HG03196 (cell line): ENCODE measurements around the gene KCNG2.

ENCODE experiments used
- ATAC-seq: cut with Tn5 transposase; IDR thresholded peaks from one replicate; pipeline ENCODE4 v1.9.1; 2021; ENCODE audit not compliant: unreplicated experiment

The KCNG2 gene

DNA sequence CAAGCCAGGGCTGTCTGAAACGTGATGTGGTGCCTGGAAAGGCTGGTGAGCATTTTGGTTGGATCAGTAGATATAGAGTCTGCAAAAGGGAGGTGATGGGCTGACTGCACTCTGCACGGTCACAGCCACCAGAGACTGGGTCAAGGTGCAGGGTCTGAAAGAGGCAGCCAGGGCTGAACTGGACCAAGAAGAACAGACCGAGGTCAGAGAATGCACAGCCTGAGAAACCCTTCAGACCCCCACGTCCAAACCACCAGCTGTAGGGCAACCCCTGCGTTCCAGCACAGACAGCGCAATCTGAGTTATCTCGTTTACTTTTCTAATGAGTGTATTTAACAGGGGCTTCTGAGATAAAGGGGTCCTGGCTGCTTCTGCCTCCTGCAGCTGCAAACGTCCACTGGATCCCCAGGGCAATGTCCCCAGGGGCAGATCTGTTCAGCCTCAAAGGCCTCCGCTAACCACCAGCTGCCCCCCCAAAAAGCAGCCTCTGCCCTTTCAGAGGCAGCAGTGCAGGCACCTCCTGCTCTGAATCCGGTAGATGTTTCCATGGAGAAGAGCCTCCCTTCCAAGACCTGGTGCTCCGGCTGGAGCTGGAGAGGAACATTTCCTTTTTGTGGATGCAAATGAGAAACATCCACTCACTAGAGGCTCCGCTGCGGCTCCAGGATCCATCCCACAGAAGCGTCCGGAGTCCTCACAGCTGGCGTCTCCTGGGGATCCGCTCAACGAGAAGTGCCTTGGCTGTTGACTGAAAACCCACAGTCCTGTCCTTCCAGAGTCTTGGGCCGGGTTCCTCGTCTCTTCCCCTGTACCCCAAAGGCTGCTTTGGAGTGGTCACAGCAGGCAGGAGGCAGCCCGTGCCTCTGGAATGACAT lies 970 bp upstream of the KCNG2 start:
- ATAC-seq: no peak

DNA sequence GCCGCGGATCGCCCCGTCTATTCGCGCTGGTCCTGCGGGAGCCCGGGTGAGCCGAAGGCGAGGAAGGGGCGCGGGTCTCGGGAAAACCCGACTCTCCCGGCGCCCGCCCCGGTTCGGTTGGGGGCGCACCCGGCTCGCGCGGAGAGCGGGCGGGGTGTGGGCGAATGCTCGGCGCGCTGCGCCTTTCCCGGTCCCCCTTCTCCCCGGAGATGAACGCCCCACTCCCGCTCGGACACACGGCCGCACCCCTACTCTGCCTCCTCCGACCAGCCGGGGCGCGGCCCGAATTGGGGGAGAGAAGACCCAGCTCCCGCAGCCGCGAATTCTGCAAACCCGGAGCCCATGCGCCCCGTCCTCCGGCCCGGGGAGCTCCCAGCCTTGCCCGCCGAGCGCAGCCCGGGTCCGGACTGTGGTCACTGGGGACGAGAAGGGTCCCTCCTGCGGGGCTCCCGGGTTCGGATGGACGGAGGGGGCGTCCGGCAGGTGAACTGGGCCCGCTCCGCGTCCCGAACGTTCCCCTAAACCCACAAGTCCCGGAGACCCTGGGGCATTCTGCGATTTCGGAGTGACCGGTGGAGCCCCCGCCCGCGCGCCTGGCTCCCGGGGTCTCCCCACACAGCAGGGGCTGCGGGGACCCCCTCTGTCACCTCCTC lies 734 bp downstream of the KCNG2 start:
- ATAC-seq: no peak

DNA sequence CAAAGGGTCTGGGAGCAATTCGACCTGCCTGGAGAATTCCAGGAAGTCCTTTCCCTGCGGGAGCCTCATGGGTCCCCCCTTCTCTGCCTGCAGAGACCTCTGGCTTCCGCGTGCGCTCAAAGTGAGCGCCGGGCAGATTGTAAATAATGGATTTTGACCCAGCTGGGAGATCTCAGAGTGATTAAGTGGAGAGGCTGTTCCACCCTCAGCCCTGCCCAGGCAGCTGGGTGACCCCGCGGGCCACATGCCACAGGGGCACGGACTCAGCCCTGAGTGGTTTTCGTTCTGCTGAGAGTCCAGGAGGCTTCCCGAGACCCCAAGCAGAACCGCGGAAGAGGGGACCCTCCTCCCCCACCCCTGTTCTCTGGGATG lies 1.2 kb downstream of the KCNG2 start:
- no peak for ATAC-seq

DNA sequence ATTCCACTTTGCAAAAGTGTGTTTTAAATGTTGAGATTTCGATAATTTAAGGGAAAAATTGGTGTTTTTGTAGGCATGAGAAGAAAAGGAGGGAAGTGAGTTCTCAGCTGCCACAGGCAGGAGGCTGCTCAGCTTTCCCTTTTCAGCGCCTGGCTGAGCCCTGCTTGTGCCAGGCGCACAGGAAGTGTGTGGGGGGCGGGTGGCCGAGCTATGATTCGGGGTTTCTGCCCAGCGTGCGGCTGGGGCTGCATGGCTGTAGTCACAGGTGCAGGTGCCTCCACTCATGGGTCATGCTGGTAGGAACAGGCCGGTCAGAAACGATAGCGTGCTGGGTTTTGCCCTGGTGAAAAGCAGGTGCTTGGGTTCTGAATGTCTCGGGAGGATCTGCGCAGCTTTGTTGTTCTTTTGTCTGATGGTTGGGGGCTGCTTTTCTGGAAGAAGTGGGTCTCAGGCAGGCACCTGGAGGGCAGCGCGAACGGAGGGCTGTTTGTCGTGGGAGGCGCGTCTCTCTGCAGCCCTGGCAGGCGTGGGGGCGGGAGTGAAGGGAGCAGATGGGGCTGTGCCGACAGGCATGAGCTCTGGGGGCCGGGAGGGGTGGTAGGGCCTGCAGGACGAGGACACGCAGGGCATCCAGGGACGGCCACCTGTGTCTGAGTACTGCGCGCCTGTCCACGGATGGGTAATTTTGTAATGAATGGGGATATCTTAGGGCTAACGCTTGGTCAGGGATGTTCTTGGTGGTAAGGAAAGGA lies 2.1 kb downstream of the KCNG2 start:
- ATAC-seq: no peak

DNA sequence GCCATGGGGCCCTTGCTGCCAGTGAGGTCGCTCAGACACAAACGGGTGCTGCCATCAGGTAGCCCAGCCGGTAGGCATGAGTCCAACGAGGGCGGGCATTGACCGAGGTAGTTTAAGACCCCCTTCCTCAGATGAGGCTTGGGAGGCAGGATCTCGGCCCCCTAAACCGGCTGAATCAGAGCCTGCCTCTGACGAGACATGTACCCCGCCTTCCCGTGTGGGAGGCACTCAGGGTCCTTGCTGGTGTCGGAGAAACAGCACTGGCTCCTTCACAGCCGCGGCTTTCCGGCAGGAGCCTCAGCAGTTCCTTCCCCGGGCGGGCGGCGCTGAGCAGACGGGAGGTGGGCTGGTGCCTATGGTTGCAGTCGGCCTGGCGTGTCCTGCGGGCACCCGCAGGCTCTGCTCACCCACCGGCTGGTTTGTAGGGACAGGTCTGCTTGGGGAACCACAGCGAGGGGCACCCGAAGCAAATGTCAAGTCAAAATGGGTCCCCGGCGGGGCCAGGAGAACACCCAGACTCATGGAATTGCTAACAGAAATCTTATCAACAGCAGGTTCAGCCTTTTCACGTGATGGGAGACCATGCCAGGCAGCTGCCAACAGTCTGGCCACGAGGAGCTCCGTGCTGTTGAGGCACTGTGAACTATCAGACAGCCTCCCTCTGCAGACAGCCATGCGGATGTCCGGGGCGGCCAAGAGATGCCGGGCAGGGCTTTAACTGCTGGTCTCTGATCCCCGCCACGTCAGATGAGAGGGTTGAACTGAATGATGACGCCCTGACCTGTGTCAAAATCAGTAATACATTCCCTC lies 2.8 kb downstream of the KCNG2 start:
- ATAC-seq: no peak

DNA sequence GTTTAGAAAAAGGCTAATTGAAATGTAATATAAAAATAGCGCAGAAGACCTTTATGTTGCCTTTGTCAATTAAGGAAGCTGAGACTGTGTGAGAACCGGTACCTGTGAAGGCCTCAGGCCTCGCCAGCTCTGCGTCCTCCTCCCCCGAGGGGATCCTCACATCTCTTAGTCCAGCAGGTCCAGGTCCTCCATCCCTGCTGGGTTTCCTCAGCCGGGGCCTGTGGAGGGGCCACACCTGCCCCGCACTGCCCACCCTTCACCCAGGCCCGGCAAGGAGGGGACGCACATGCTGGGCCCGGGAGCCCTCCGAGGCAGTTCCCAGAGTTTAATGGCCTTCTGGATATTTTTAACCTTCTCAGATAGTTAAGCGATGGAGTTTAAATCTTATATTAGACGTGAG lies 3.5 kb downstream of the KCNG2 start:
- ATAC-seq: no peak

DNA sequence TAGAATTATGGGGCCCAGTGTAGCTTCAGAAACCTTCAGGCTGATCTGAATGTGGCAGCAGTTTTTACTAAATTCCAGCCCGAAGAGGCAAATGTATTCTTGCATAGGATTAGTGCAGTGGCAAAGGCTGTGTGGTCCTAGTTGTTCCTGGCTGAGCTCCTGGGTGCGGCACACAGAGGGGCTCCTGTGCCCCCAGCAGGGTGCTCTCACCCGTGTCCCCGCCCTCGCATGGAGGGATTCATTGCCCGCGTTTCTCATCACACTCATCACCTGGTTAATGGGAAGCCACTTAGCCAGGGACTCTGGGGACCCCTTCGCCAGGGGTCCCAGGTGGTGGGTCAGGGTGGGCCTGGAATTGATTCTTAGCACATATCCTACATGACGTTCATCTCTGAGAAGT lies 3.9 kb downstream of the KCNG2 start:
- no peak for ATAC-seq

DNA sequence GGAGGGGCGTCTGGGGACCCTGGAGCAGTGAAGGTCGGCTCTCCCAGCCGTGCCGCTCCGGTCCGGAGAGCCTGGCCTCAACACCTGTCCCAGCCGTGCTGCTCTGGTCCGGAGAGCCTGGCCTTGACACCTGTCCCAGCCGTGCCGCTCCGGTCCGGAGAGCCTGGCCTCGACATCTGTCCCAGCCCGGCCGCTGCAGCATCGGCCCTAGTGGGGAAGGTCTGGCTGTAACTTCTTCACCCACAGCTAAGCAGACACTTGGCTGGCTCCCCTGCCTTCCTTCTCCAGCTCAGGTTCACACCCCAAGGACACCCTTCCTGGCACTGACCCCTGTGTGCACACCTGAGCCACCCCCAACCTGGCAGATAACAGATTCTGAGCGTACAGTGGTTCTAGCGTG lies 4.6 kb downstream of the KCNG2 start:
- ATAC-seq: no peak

DNA sequence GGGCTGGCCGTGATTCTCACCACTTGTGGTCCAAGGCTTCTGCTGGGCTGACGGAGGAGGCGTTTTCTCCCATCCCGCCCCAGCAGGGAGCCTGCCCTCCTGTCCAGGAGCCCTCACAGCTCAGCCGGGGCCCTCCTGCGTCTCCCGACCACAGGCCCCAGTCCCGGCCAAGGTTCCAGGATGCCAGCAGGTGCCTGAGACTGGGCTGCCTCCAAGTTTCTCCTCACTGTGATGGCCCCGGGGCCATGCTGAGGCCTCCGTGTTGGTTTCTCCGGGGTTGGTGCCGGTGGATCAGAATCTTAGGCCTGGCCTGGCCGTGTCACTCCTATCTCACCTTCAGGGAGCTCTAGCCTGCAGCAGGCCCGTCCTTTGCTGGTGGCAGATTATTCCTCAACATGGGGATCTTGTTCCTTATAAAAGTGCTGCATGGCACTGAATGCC lies 5.9 kb downstream of the KCNG2 start:
- no peak for ATAC-seq

DNA sequence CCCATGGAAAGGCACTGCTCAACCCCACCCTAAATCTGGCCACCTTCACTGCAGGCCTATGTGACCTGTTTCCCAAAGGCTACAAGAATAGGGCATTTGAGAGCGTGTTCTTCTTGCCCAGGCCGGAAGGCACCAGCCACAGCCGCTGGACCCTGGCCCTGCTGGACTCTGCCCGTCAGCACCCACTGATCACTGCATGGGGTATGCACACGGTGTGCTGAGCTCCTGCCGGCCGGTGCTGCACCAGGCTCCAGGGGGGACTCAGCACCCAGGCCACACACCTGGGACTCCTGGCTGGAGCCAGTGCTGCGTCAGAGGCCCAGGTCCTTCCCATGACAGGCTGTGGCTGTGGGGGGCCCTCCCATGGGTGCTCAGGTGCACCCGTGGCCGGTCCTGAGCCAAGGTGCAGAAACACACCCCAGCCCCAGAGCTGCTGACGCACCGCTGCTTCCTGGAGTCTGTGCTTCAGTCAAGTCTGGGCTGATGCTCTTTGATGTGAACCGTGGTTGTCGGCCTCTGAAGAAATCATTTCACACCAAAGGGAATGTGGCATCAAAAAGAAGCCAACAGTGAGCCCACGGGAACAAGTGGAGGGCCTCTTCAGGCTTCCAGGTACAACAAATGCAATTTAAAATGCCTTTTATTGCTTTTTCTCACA lies 6.5 kb downstream of the KCNG2 start:
- no peak for ATAC-seq

DNA sequence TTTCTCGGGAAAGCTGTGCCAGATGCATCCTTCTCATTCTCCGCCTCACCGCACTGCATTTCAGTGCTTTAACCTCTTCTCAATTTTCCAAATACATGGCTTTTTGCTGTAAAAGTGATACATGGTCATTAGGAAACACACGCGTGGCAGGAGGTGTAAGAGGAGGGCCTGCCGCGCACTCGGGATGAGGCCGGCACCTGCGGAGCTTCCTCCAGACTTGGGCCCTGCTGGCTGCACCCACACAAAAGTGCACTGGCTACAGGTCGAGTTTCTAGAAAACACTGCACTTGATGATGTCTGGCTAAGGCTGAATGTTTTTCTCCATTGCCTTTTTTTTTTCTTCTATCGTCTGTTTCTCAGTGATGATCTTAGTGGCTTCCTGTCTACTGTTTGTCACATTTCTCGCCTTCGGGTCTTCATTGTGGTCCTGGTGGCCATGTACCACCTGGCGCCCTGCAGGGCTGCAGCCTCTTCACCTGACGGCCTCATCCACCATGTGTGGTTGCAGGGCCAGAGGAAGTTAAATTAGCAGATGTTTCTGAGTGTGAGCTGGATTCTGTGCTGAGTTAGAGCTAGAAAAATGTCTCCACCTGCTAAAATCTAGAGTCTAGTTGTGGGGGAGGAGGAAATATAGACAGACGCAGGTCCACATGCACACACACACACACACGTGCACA lies 7.6 kb downstream of the KCNG2 start:
- ATAC-seq: no peak

DNA sequence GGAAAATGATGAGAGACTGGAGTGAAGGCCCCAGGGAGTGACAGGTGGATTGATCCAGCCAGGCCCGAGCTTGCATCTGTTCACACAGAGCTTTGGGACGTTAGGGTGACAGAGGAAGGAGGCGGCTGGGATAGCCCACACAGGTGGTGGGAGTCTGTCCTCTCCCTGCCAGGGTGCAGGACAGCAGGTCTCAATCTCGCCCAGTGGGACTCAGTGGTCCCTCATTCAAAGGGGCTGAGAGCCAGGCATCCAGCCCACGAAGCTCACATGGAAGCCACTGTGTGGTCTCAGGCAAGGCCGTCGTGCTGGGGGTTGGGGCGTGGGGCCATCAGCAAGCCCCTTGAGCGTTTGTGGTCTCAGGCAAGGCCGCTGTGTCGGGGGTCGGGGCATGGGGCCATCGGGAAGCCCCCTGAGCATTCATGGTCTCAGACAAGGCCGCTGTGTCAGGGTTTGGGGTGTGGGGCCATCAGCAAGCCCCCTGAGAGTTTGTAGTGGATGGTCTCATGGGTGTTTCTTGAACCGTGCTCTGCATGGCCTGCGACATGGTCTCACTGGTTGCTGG lies 8.3 kb downstream of the KCNG2 start:
- ATAC-seq: no peak

DNA sequence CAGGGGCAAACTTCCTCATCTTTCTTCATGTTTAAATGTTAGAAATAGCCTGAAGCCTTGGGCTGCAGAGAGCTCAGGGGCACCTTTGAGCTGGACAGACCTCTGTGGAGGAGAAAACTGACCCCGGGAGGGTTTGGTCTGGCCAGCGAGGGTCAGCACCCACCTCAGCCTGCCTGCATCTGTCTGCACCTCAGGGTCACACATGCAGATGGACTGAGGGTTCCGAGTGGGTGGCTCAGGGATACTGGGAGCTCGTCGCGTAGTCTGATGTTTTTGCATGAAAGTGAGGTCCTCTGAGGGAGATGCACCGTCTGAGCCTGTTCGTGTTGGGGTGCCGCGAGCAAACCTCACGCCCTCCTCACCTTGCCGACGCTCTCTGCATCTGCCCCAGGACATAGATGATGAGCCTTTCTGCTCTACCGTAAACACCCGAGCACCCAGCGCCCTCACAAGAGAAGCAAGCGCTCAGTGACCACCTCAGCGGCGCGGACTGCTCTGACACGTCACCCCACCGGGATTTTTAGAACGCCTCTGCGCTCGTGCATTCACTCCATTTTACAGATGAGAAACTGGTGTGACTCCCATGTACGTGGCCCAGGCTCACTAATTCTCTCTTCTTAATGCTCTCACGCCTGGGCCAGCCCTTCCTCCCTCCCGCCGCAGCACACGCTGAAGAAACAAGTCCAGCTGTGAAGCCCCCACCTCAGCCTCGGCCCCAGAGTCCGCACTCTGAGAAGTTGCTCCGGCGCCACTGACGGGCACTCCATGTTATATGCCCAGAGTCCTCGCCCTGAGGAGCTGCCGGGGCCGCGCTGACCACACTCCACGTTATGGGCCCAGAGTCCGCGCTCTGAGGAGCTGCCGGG lies 9.5 kb downstream of the KCNG2 start:
- ATAC-seq: no peak

DNA sequence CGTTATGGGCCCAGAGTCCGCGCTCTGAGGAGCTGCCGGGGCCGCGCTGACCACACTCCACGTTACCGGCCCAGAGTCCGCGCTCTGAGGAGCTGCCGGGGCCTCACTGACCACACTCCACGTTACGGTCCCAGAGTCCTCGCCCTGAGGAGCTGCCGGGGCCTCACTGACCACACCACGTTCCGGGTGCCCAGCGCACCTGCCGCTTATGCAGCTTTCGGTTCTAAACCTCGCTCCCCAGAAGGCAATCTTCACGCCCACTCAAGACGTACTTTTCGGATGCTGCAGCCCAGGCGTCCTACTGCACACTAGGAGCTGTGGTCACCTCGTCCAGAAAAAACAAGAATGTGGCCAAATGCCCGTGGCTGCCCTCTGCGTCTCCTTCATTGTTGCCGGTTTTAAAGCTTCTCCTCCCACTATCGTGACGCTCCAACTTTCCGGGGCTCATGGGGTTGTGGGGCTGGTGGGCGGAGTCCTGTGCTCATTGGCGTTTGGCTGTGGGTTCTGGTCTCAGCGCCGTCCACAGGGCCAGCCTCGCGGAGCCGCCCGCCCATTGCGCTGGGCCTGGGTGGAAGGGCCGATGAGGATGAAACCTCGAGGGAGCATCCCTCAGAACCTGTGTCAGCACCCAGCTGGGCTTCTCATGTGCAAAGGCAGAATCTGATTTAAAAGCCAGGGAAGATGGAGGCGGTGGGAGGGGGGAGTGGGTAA lies 11.9 kb downstream of the KCNG2 start:
- ATAC-seq: no peak

DNA sequence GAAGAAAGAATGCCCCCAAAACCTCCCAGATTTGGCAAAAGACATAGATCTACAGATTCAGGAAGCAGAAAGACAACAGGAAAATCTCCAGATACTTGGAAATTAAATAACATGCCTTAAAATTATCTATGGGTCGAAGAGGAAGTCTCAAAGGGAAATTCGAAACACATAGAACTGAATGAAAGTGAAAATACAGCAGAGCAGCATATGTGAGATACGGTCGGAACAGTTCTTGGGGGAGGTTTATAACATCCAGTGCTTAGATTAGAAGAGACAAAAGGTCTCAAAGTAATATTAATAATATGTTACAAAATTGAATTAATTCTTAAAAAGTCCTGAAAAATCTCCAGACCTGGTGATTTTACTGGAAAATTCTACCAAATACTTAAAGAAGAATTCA lies 14.3 kb downstream of the KCNG2 start:
- no peak for ATAC-seq

DNA sequence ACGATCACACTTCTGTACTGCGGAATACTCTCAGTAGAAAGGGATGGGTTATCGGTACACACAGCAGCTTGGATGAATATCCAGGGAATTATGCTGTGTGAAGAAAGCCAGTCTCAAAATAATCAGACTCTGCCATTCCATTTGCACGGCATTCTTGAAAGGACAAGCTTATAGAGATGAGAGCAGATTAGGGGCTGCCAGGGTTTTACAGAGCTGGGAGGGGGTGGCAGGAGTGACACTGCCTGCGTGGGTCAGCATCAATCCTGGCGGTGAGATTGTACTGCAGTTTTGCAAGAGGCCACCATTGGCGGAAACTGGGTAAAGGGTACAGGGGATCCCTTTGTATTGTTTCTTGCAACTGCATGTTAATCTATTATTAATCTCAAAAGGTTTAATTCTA lies 16.6 kb downstream of the KCNG2 start:
- no peak for ATAC-seq

DNA sequence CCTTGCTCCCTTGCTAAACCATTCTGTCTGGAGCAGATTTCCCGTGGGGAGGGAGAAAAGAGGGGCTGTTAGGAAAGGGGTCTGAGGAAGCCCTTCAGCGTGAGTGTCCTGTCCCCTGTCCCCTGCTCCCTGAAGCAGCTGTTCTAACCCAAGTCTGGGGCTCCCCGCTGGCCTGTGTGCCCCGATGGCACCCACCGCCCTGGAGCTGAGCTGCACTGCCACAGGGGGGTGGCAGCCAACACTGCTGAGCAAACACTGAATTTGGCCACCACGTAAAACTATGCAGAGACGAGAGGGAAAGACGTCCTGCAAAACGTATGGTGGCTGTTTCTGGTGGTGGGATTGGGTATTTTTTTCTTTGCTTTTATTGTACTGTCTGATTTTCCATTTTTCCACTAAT lies 17.9 kb downstream of the KCNG2 start:
- no peak for ATAC-seq

DNA sequence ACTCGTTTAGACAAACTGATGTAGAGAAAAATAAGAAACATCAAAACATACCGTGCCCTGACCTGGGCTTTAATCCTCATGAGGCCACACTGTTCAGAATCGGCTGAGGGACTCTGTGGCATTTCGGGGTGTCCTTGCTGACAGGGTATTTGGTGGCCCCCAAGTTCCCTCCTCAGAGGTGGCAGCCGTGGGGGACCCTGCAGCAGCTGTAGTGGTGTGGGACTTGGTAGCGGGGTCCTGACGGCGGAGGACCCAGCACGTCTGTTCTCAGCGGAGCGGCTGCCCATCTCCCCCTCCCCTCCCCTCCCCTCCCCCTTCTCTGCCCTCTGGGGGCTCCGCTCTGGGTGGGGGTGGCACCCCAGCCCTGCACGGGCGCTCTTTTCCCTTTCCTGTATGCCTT lies 18.4 kb downstream of the KCNG2 start:
- no peak for ATAC-seq
